Trophoblast cell (in vitro differentiated cells and primary cell): ENCODE data around the gene KCNIP3.

Experiments used
- DNase-seq, 2 donors: peaks; one replicate each; pipeline ENCODE4 v3.0.0-alpha.2; 2016
- H2AFZ ChIP-seq: 2 replicates; pipeline ENCODE4 v1.6.1; 2013; ENCODE audit warnings: low read length, moderate library complexity, mild to moderate bottlenecking; ENCODE audit not compliant: insufficient read depth, poor library complexity
- H2AK5ac ChIP-seq: 2 replicates; pipeline ENCODE4 v1.6.1; 2013; ENCODE audit warnings: mild to moderate bottlenecking, low read length
- H2BK120ac ChIP-seq: 2 replicates; pipeline ENCODE4 v1.6.1; 2013; ENCODE audit warnings: low read length, mild to moderate bottlenecking, moderate library complexity; ENCODE audit not compliant: insufficient read depth, poor library complexity
- H2BK12ac ChIP-seq: 2 replicates; pipeline ENCODE4 v1.6.1; 2013; ENCODE audit warnings: mild to moderate bottlenecking, low read length, moderate library complexity
- H2BK5ac ChIP-seq: 2 replicates; pipeline ENCODE4 v1.6.1; 2013; ENCODE audit warnings: low read length, low read depth, moderate library complexity, mild to moderate bottlenecking; ENCODE audit not compliant: poor library complexity
- H3K14ac ChIP-seq: 2 replicates; pipeline ENCODE4 v1.6.1; 2013; ENCODE audit warnings: mild to moderate bottlenecking, low read length
- H3K18ac ChIP-seq: 2 replicates; pipeline ENCODE4 v1.6.1; 2013; ENCODE audit warnings: mild to moderate bottlenecking, low read length
- H3K23ac ChIP-seq: 2 replicates; pipeline ENCODE4 v1.6.1; 2013; ENCODE audit warnings: low read length
- H3K27ac ChIP-seq: 2 replicates; pipeline ENCODE4 v1.5.1; 2013; ENCODE audit warnings: low read depth, mild to moderate bottlenecking, inconsistent platforms, low read length, moderate library complexity
- H3K27me3 ChIP-seq: 2 replicates; pipeline ENCODE4 v1.6.1; 2013; ENCODE audit warnings: inconsistent platforms, mild to moderate bottlenecking, low read length, moderate library complexity; ENCODE audit not compliant: insufficient read depth
- H3K36me3 ChIP-seq, 2 experiments: 1 replicate in 1 of 2; 2 replicates in 1 of 2; pipeline ENCODE4 v1.6.1; 2013; ENCODE audit warnings: low read length in 2 of 2, mild to moderate bottlenecking in 2 of 2, moderate library complexity in 1 of 2; ENCODE audit not compliant: insufficient read depth in 2 of 2, control insufficient read depth in 1 of 2
- H3K4ac ChIP-seq: 2 replicates; pipeline ENCODE4 v1.6.1; 2013; ENCODE audit warnings: low read depth, mild to moderate bottlenecking, low read length, moderate library complexity
- H3K4me1 ChIP-seq, 2 experiments: 1 replicate in 1 of 2; 2 replicates in 1 of 2; pipeline ENCODE4 v1.6.1; 2013; ENCODE audit warnings: low read length in 2 of 2, mild to moderate bottlenecking in 2 of 2, moderate library complexity in 1 of 2; ENCODE audit not compliant: insufficient read depth in 2 of 2, control insufficient read depth in 1 of 2
- H3K4me2 ChIP-seq: 2 replicates; pipeline ENCODE4 v1.6.1; 2013; ENCODE audit warnings: inconsistent platforms, mild to moderate bottlenecking, low read length, moderate library complexity
- H3K4me3 ChIP-seq: 2 replicates; pipeline ENCODE4 v1.5.1; 2013; ENCODE audit warnings: mild to moderate bottlenecking, low read depth, low read length, inconsistent platforms
- H3K79me1 ChIP-seq: one replicate; pipeline ENCODE4 v1.6.1; 2013; ENCODE audit warnings: low read length
- H3K79me2 ChIP-seq: 2 replicates; pipeline ENCODE4 v1.6.1; 2013; ENCODE audit warnings: low read length, mild to moderate bottlenecking; ENCODE audit not compliant: control insufficient read depth, insufficient read depth, poor library complexity
- H3K9ac ChIP-seq: 2 replicates; pipeline ENCODE4 v1.6.1; 2013; ENCODE audit warnings: mild to moderate bottlenecking, low read length
- H3K9me3 ChIP-seq: 2 replicates; pipeline ENCODE4 v1.6.1; 2013; ENCODE audit warnings: low read depth, mild to moderate bottlenecking, control low read depth, inconsistent platforms, low read length; ENCODE audit not compliant: insufficient read depth
- H4K12ac ChIP-seq: 2 replicates; pipeline ENCODE4 v1.6.1; 2013; ENCODE audit warnings: low read depth, mild to moderate bottlenecking, low read length, moderate library complexity
- H4K8ac ChIP-seq: 2 replicates; pipeline ENCODE4 v1.6.1; 2013; ENCODE audit warnings: low read depth, mild to moderate bottlenecking, low read length, moderate library complexity
- H4K91ac ChIP-seq: one replicate; pipeline ENCODE4 v1.6.1; 2013; ENCODE audit warnings: low read depth, mild to moderate bottlenecking, low read length, moderate library complexity
- WGBS: extraction: QIAGEN DNeasy Blood & Tissue Kit; methylation state at CpG from one replicate; pipeline ENCODE4 v1.1.7; 2013; ENCODE audit warnings: missing lambda C conversion rate; ENCODE audit not compliant: insufficient read length, insufficient coverage; ENCODE audit errors: extremely low coverage; 5-methylcytosine and 5-hydroxymethylcytosine counted together

Gene KCNIP3

GRCh38 chr2:95388856-95389244 is 91.7 kb downstream of the KCNIP3 start:
- Histone ChIP-seq H3K14ac (no peak overlapping the region), H4K8ac (no peak overlapping the region), H2BK120ac (no peak overlapping the region), H3K9ac (no peak overlapping the region), H4K91ac (no peak overlapping the region), H3K18ac (no peak overlapping the region), H3K4me3 (no peak overlapping the region), H3K4ac (no peak overlapping the region), H3K9me3 (peaks cover under 1% of the 10 kb centered on the region), H3K27me3 (no peaks in the 10 kb centered on the region), H4K12ac (no peak overlapping the region), H2AK5ac (no peak overlapping the region), H3K23ac (no peak overlapping the region), H3K79me2 (no peaks in the 10 kb centered on the region), H3K36me3 (no peaks in the 10 kb centered on the region), H2BK5ac (no peak overlapping the region), H3K79me1 (no peaks in the 10 kb centered on the region), H3K4me2 (no peak overlapping the region), H2AFZ (no peak overlapping the region), H2BK12ac (no peak overlapping the region), H3K27ac (no peak overlapping the region), H3K4me1 (no peaks in the 10 kb centered on the region)
- WGBS: no CpG with 5 or more reads among the region's 15 CpGs
- peak; percentile 33 to 55 for DNase-seq

- Histone ChIP-seq H3K27me3 (no peaks in the 10 kb centered on the region), H3K4me3 (no peak overlapping the region), H2BK5ac (no peak overlapping the region), H3K4me1 (no peaks in the 10 kb centered on the region), H4K8ac (no peak overlapping the region), H2BK12ac (no peak overlapping the region), H3K23ac (no peak overlapping the region), H3K18ac (no peak overlapping the region), H4K91ac (no peak overlapping the region), H3K9ac (no peak overlapping the region), H3K79me2 (no peaks in the 10 kb centered on the region), H3K79me1 (no peaks in the 10 kb centered on the region), H3K4me2 (no peak overlapping the region), H3K14ac (no peak overlapping the region), H3K4ac (no peak overlapping the region), H2AFZ (no peak overlapping the region), H3K36me3 (no peaks in the 10 kb centered on the region), H4K12ac (no peak overlapping the region), H2AK5ac (no peak overlapping the region), H3K9me3 (peaks cover 1% of the 10 kb centered on the region), H2BK120ac (no peak overlapping the region), H3K27ac (no peak overlapping the region)
- no CpG with 5 or more reads among the region's 46 CpGs for WGBS
- DNase-seq: peak; percentile 56 to 81
Observed at GRCh38 chr2:95389245-95390119, 92.3 kb downstream of the KCNIP3 start.

- Histone ChIP-seq H3K4me3 (no peak overlapping the region), H3K4me1 (no peaks in the 10 kb centered on the region), H3K27ac (no peak overlapping the region), H3K9me3 (peaks cover 1% of the 10 kb centered on the region), H3K4me2 (no peak overlapping the region), H2BK120ac (no peak overlapping the region), H3K79me1 (no peaks in the 10 kb centered on the region), H3K23ac (no peak overlapping the region), H4K91ac (no peak overlapping the region), H3K9ac (no peak overlapping the region), H2AK5ac (no peak overlapping the region), H3K36me3 (no peaks in the 10 kb centered on the region), H2BK12ac (no peak overlapping the region), H3K14ac (no peak overlapping the region), H3K4ac (no peak overlapping the region), H3K18ac (no peak overlapping the region), H3K79me2 (no peaks in the 10 kb centered on the region), H2BK5ac (no peak overlapping the region), H4K8ac (no peak overlapping the region), H2AFZ (no peak overlapping the region), H3K27me3 (no peaks in the 10 kb centered on the region), H4K12ac (no peak overlapping the region)
- no CpG with 5 or more reads among the region's 4 CpGs for WGBS
- DNase-seq: no peak
Observed at GRCh38 chr2:95390272-95390880, 93.2 kb downstream of the KCNIP3 start.

GRCh38 chr2:95390881-95391321 is 93.8 kb downstream of the KCNIP3 start:
- H3K9me3 ChIP-seq: peaks cover 1% of the 10 kb centered on the region
- no peak overlapping the region for H3K14ac ChIP-seq
- H2AK5ac ChIP-seq: no peak overlapping the region
- H4K91ac ChIP-seq: no peak overlapping the region
- no peak overlapping the region for H3K23ac ChIP-seq
- H3K4me1 ChIP-seq: no peaks in the 10 kb centered on the region
- H3K4ac ChIP-seq: no peak overlapping the region
- no peak overlapping the region for H3K27ac ChIP-seq
- H3K4me3 ChIP-seq: no peak overlapping the region
- no peaks in the 10 kb centered on the region for H3K36me3 ChIP-seq
- no peak for DNase-seq
- no peaks in the 10 kb centered on the region for H3K79me2 ChIP-seq
- no peak overlapping the region for H2BK12ac ChIP-seq
- H3K79me1 ChIP-seq: no peaks in the 10 kb centered on the region
- H3K9ac ChIP-seq: no peak overlapping the region
- H3K4me2 ChIP-seq: no peak overlapping the region
- no peak overlapping the region for H4K8ac ChIP-seq
- H3K27me3 ChIP-seq: no peaks in the 10 kb centered on the region
- H2AFZ ChIP-seq: no peak overlapping the region
- H3K18ac ChIP-seq: no peak overlapping the region
- no peak overlapping the region for H2BK120ac ChIP-seq
- H2BK5ac ChIP-seq: no peak overlapping the region
- H4K12ac ChIP-seq: no peak overlapping the region
- WGBS: no CpG with 5 or more reads among the region's 11 CpGs
